Measurements from ENCODE around the gene MMP10. TPM values are rescaled to one million over a fixed set of nuclear protein-coding genes. Genes with fewer than 3 reads are reported as not detected.

Gene MMP10
- total and polyA plus RNA-seq, 2 of the 8 experiments (the other 6 are each of a cell fraction or from before 2014, with no cell fraction given), result 0.03 to 0.17 TPM

DNA sequence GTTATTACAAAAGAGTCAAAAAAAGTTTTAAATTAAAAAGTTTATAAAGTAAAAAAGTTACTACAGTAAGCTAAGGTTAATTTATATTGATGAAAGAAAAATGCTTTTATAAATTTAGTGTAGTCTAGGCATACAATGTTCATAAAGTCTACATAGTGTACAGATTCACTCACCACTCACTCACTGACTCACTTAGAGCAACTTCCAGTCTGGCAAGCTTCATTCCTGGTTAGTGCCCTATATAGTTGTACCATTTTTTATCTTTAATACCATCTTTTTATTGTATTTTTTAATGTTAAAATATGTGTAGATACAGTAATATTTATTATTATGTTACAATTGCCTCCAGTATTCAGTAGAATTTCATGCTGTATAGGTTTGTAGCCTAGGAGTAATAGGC, 2.6 kb upstream of the MMP10 start:
- Histone ChIP-seq H3K56ac (replicated peaks; ENCODE audit: insufficient read length, low read depth, low read length) (no peak overlapping the region), H4K5ac (ENCODE audit: insufficient read length, low read depth, low read length) (no peak overlapping the region), H4K20me1 (replicated peaks in 1 of 2; ENCODE audit: control insufficient read depth in 1 of 2, insufficient read depth in 2 of 2, low read length in 2 of 2) (no peaks in the 10 kb centered on the region), H2BK15ac (ENCODE audit: low read length) (no peak overlapping the region), H4K91ac (replicated peaks; ENCODE audit: insufficient read length, low read length) (no peak overlapping the region), H3K4me2 (ENCODE audit: insufficient read depth in 1 of 2, low read depth in 2 of 2, low read length in 2 of 2) (no peak overlapping the region), H2AFZ (ENCODE audit: low read length) (no peak overlapping the region), H3K23ac (ENCODE audit: insufficient read length) (no peak overlapping the region), H2BK12ac (ENCODE audit: low read depth, low read length) (no peak overlapping the region), H3K4me3 (ENCODE audit: extremely low read depth in 1 of 4, insufficient read depth in 2 of 4, low read depth in 3 of 4, low read length in 4 of 4) (no peak overlapping the region), H2BK20ac (ENCODE audit: low read length) (no peak overlapping the region), H3K4ac (replicated peaks; ENCODE audit: insufficient read length, low read depth, low read length) (no peak overlapping the region), H3K9me3 (ENCODE audit: insufficient read depth in 2 of 2, low read depth in 1 of 2, low read length in 1 of 2) (no peaks in the 10 kb centered on the region), H2BK120ac (replicated peaks; ENCODE audit: low read depth, low read length) (no peak overlapping the region), H3K27me3 (replicated peaks in 1 of 4; ENCODE audit: control insufficient read depth in 3 of 4, extremely low read depth in 1 of 4, insufficient read depth in 3 of 4, low read length in 3 of 4) (no peaks in the 10 kb centered on the region), H3K27ac (ENCODE audit: low read depth, low read length) (no peak overlapping the region), H2AK5ac (ENCODE audit: low read depth, low read length) (no peak overlapping the region), H3K79me1 (ENCODE audit: low read depth, low read length) (no peaks in the 10 kb centered on the region), H3K14ac (ENCODE audit: insufficient read length) (no peak overlapping the region), H3K4me1 (replicated peaks in 1 of 4; ENCODE audit: control insufficient read depth in 3 of 4, insufficient read depth in 4 of 4, low read length in 3 of 4) (peaks cover 0 to 3% (median under 1%) of the 10 kb centered on the region in 4 experiments; a peak in 2 of 7 replicates), H3K23me2 (ENCODE audit: low read depth, low read length) (no peaks in the 10 kb centered on the region), H4K8ac (ENCODE audit: extremely low read depth, insufficient read depth, low read length) (no peak overlapping the region), H3K36me3 (ENCODE audit: control insufficient read depth in 2 of 4, insufficient read depth in 4 of 4, low read length in 3 of 4) (no peaks in the 10 kb centered on the region), H3K9ac (replicated peaks in 1 of 4; ENCODE audit: extremely low read depth in 1 of 4, low read depth in 3 of 4, low read length in 3 of 4) (no peak overlapping the region), H2BK5ac (ENCODE audit: low read depth, low read length) (no peak overlapping the region), H3K79me2 (ENCODE audit: control insufficient read depth in 1 of 2, insufficient read depth in 2 of 2, low read length in 2 of 2) (no peaks in the 10 kb centered on the region), H3K18ac (ENCODE audit: extremely low read depth, low read length) (no peak overlapping the region)
- DNase-seq (ENCODE audit: low read depth in 1 of 2, low spot score in 2 of 2) (no peak), FAIRE-seq (no peak)
- POLR2A ChIA-PET (ENCODE audit: partially characterized antibody), result interaction anchor here (0.6 kb wide), 1 partner anchor 267 kb away, joined by 3 read pairs; no protein-coding TSS in a partner anchor
- CTCF ChIA-PET (ENCODE audit: partially characterized antibody), result interaction anchor here (0.7 to 7.0 kb wide), 7 partner anchors 8 to 50 kb away, joined by 3 to 57 read pairs (median 8); no protein-coding TSS in a partner anchor
- TF ChIP-seq CTBP2 (IDR thresholded peaks at IDR 0.05; ENCODE audit: borderline replicate concordance, insufficient read depth, insufficient read length, low read length) (no peak), RNF2 (IDR thresholded peaks at IDR 0.05; ENCODE audit: borderline replicate concordance, low read depth, low read length, missing control alignments, poor library complexity, severe bottlenecking) (no peak), RAD21 (IDR thresholded peaks at IDR 0.05 in 1 of 2, conservative IDR thresholded peaks at IDR 0.05 in 1 of 2; ENCODE audit: low read depth in 2 of 2, low read length in 2 of 2) (no peak), CHD2 (IDR thresholded peaks at IDR 0.05; ENCODE audit: low read length) (no peak), CREB1 (IDR thresholded peaks at IDR 0.05) (no peak), CBX8 (IDR thresholded peaks at IDR 0.05; ENCODE audit: borderline replicate concordance, low read depth, low read length) (no peak), SRF (IDR thresholded peaks at IDR 0.05; ENCODE audit: low read depth, low read length) (no peak)
- TF ChIP-seq, protein P1, sequence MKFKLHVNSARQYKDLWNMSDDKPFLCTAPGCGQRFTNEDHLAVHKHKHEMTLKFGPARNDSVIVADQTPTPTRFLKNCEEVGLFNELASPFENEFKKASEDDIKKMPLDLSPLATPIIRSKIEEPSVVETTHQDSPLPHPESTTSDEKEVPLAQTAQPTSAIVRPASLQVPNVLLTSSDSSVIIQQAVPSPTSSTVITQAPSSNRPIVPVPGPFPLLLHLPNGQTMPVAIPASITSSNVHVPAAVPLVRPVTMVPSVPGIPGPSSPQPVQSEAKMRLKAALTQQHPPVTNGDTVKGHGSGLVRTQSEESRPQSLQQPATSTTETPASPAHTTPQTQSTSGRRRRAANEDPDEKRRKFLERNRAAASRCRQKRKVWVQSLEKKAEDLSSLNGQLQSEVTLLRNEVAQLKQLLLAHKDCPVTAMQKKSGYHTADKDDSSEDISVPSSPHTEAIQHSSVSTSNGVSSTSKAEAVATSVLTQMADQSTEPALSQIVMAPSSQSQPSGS (IDR thresholded peaks at IDR 0.05; ENCODE audit: low read length), result no peak
- TF ChIP-seq, protein P2, sequence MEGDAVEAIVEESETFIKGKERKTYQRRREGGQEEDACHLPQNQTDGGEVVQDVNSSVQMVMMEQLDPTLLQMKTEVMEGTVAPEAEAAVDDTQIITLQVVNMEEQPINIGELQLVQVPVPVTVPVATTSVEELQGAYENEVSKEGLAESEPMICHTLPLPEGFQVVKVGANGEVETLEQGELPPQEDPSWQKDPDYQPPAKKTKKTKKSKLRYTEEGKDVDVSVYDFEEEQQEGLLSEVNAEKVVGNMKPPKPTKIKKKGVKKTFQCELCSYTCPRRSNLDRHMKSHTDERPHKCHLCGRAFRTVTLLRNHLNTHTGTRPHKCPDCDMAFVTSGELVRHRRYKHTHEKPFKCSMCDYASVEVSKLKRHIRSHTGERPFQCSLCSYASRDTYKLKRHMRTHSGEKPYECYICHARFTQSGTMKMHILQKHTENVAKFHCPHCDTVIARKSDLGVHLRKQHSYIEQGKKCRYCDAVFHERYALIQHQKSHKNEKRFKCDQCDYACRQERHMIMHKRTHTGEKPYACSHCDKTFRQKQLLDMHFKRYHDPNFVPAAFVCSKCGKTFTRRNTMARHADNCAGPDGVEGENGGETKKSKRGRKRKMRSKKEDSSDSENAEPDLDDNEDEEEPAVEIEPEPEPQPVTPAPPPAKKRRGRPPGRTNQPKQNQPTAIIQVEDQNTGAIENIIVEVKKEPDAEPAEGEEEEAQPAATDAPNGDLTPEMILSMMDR (IDR thresholded peaks at IDR 0.05; ENCODE audit: control extremely low read depth in 1 of 3, insufficient read depth in 1 of 3, low read depth in 1 of 3, low read length in 3 of 3), result no peak
